Panc1 (cell line): ENCODE measurements around the gene TNFSF13. TPM values are rescaled to one million over a fixed set of nuclear protein-coding genes. Genes with fewer than 3 reads are reported as not detected.

ENCODE experiments used
- ATAC-seq: fragments of 200-7000 bp; cut with Tn5 transposase; 2 replicates; pipeline ENCODE4 v1.9.1; 2020; ENCODE audit warnings: mild to moderate bottlenecking, moderate library complexity
- Bru-seq: library from RNA; stranded (reverse); fragments of 400-500 nt; gene quantifications from one replicate; lab custom pipeline; 2021; lab: Mats Ljungman, UMichigan
- BruChase-seq, 2 experiments: library from RNA; stranded (reverse); fragments of 400-500 nt; gene quantifications; one replicate each; lab custom pipeline; 2021; lab: Mats Ljungman, UMichigan
- BruUV-seq: library from RNA; stranded (reverse); fragments of 400-500 nt; replicated peaks from 2 replicates; lab custom pipeline; 2021; lab: Mats Ljungman, UMichigan
- CTCF ChIA-PET: fragments of 300-600 bp; sonication (Branson Sonifier 250); formaldehyde crosslinking; loops from one replicate; lab custom pipeline; 2022; ENCODE audit warnings: antibody characterized with exemption; lab: Charles Lee
- POLR2A ChIA-PET: fragments of 300-600 bp; sonication (Branson Sonifier 250); formaldehyde crosslinking; loops from one replicate; lab custom pipeline; 2022; ENCODE audit warnings: antibody characterized with exemption; lab: Charles Lee
- DNase-seq: peaks from one replicate; pipeline ENCODE4 v3.0.0-alpha.2; 2010; ENCODE audit warnings: low read depth, low spot score
- H3K27ac ChIP-seq: 2 replicates; pipeline ENCODE4 v1.5.1; 2011; ENCODE audit warnings: mild to moderate bottlenecking, low read length, inconsistent platforms
- H3K27me3 ChIP-seq: fragments of 200-500 bp; sonication (Bioruptor generic); 2 replicates; pipeline ENCODE4 v1.6.0; 2014; ENCODE audit warnings: low read length, inconsistent platforms; ENCODE audit not compliant: control insufficient read depth, insufficient read depth
- H3K36me3 ChIP-seq: fragments of 200-500 bp; sonication (Bioruptor generic); 2 replicates; pipeline ENCODE4 v1.5.1; 2014; ENCODE audit warnings: inconsistent platforms, mild to moderate bottlenecking, low read length, moderate library complexity; ENCODE audit not compliant: control insufficient read depth, insufficient read depth
- H3K4me1 ChIP-seq: 2 replicates; pipeline ENCODE4 v1.5.1; 2011; ENCODE audit warnings: inconsistent platforms, mild to moderate bottlenecking, low read length, moderate library complexity; ENCODE audit not compliant: control insufficient read depth, insufficient read depth
- H3K4me3 ChIP-seq, 2 experiments: 2 replicates each; pipeline ENCODE4 v1.5.1; 2011 to 2012; ENCODE audit warnings: low read depth in 2 of 2, low read length in 2 of 2, mild to moderate bottlenecking in 2 of 2, inconsistent platforms in 1 of 2, moderate library complexity in 1 of 2
- H3K9me3 ChIP-seq: fragments of 200-500 bp; sonication (Bioruptor generic); 2 replicates; pipeline ENCODE4 v1.5.1; 2014; ENCODE audit warnings: low read depth, mild to moderate bottlenecking, inconsistent platforms, low read length, moderate library complexity; ENCODE audit not compliant: control insufficient read depth, insufficient read depth
- POLR2AphosphoS5 ChIP-seq: IDR thresholded peaks from 2 replicates; pipeline ENCODE4 v1.6.1; 2012; ENCODE audit warnings: mild to moderate bottlenecking, low read depth, low read length, moderate library complexity
- SIN3A ChIP-seq: IDR thresholded peaks from 2 replicates; pipeline ENCODE4 v1.6.1; 2012; ENCODE audit warnings: low read depth, mild to moderate bottlenecking, low read length, moderate library complexity, borderline replicate concordance; ENCODE audit not compliant: insufficient read depth
- TCF7L2 ChIP-seq: IDR thresholded peaks from 2 replicates; pipeline ENCODE4 v1.6.1; 2011; ENCODE audit warnings: mild to moderate bottlenecking, low read depth, low read length, inconsistent platforms
- in situ Hi-C: cut with HindIII; loops from 2 replicates; pipeline ENCODE4 v1.10.0; 2016; ENCODE audit warnings: low sequenced_read_pairs, low pct_unique_long_range_greater_than_20kb
- intact Hi-C: fragments of 100-400 bp; cut with micrococcal nuclease; formaldehyde crosslinking; loops from one replicate; pipeline ENCODE4 v1.10.0; 2022; ENCODE audit not compliant: unreplicated experiment
- long read RNA-seq: library from polyadenylated mRNA; unstranded; transcript quantifications from one replicate; pipeline ENCODE4 v2.0.0, GENCODE V29; 2021; ENCODE audit not compliant: unreplicated experiment
- polyA plus RNA-seq: library from polyadenylated mRNA; unstranded; fragments of >200 nt; gene quantifications from one replicate; pipeline ENCODE4 v1.2.1, GENCODE V29; 2012; ENCODE audit warnings: missing spikeins; ENCODE audit not compliant: insufficient read length
- total RNA-seq: library from RNA; stranded (reverse); gene quantifications from one replicate; pipeline ENCODE4 v1.2.1, GENCODE V29; 2021; ENCODE audit not compliant: unreplicated experiment
- TF ChIP-seq, protein P1 (sequence below), 2 experiments: IDR thresholded peaks; 2 replicates each; pipeline ENCODE4 v1.6.1; 2011 to 2012; ENCODE audit warnings: low read depth in 2 of 2, control low read depth in 1 of 2, low read length in 1 of 2, mild to moderate bottlenecking in 1 of 2, moderate library complexity in 1 of 2; ENCODE audit not compliant: insufficient read depth in 1 of 2
- TF ChIP-seq, protein P2 (sequence below): fragments of 450-650 bp; IDR thresholded peaks from 2 replicates; pipeline ENCODE4 v1.5.1; 2017; ENCODE audit warnings: mild to moderate bottlenecking

The TNFSF13 gene, protein sequence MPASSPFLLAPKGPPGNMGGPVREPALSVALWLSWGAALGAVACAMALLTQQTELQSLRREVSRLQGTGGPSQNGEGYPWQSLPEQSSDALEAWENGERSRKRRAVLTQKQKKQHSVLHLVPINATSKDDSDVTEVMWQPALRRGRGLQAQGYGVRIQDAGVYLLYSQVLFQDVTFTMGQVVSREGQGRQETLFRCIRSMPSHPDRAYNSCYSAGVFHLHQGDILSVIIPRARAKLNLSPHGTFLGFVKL
- total RNA-seq, result 2.3 TPM
- polyA plus RNA-seq, result 3.1 TPM
- Bru-seq, nascent RNA, result percentile 24 among the genes with signal in this experiment
- percentile 42 among the genes with signal in this experiment for BruChase-seq, experiment 1, labeled RNA remaining after a 2-hour chase
- BruChase-seq, experiment 2, labeled RNA remaining after a 6-hour chase, result percentile 43 among the genes with signal in this experiment
- long read RNA-seq, partial matches to known transcripts, result 0 of 3 reads
- long read RNA-seq, other reads (novel, unspliced or antisense), result 1 of 3 reads

DNA sequence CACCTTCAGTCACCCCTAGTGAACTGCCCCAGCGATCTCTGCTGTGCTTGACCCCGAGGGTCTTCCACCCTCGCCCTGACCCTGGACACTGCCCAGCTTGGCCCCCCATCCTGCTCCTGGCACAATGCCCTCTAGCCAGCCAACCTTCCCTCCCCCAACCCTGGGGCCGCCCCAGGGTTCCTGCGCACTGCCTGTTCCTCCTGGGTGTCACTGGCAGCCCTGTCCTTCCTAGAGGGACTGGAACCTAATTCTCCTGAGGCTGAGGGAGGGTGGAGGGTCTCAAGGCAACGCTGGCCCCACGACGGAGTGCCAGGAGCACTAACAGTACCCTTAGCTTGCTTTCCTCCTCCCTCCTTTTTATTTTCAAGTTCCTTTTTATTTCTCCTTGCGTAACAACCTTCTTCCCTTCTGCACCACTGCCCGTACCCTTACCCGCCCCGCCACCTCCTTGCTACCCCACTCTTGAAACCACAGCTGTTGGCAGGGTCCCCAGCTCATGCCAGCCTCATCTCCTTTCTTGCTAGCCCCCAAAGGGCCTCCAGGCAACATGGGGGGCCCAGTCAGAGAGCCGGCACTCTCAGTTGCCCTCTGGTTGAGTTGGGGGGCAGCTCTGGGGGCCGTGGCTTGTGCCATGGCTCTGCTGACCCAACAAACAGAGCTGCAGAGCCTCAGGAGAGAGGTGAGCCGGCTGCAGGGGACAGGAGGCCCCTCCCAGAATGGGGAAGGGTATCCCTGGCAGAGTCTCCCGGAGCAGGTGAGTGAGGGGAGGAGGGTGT is at the start of gene TNFSF13:
Gene TNFSF13 (plus strand): TSS at position 207 of the 776 bp plus-strand sequence. CDS start 290 bp downstream, at position 497.
- no peak for ATAC-seq
- ChIA-PET POLR2A (no interaction called here), CTCF (no interaction called here)
- Histone ChIP-seq H3K27ac (peak within 1 kb of the TSS; percentile 76), H3K36me3 (peaks cover 4% of the 10 kb centered on the region; the same call in 1 of the 2 replicates), H3K27me3 (no peaks in the 10 kb centered on the region), H3K4me3 (peak within 1 kb of the TSS in 1 of 2 experiments; percentile 23; a peak in 2 of 4 replicates), H3K4me1 (peaks cover 30% of the 10 kb centered on the region), H3K9me3 (no peaks in the 10 kb centered on the region)
- intact Hi-C loops, result no loop called here
- no TSS peak for BruUV-seq
- TF ChIP-seq TCF7L2 (no peak), SIN3A (no peak), POLR2AphosphoS5 (no peak)
- TF ChIP-seq, protein P1, sequence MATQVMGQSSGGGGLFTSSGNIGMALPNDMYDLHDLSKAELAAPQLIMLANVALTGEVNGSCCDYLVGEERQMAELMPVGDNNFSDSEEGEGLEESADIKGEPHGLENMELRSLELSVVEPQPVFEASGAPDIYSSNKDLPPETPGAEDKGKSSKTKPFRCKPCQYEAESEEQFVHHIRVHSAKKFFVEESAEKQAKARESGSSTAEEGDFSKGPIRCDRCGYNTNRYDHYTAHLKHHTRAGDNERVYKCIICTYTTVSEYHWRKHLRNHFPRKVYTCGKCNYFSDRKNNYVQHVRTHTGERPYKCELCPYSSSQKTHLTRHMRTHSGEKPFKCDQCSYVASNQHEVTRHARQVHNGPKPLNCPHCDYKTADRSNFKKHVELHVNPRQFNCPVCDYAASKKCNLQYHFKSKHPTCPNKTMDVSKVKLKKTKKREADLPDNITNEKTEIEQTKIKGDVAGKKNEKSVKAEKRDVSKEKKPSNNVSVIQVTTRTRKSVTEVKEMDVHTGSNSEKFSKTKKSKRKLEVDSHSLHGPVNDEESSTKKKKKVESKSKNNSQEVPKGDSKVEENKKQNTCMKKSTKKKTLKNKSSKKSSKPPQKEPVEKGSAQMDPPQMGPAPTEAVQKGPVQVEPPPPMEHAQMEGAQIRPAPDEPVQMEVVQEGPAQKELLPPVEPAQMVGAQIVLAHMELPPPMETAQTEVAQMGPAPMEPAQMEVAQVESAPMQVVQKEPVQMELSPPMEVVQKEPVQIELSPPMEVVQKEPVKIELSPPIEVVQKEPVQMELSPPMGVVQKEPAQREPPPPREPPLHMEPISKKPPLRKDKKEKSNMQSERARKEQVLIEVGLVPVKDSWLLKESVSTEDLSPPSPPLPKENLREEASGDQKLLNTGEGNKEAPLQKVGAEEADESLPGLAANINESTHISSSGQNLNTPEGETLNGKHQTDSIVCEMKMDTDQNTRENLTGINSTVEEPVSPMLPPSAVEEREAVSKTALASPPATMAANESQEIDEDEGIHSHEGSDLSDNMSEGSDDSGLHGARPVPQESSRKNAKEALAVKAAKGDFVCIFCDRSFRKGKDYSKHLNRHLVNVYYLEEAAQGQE (IDR thresholded peaks at IDR 0.05; ENCODE audit: insufficient read depth in 1 of 2, low read depth in 2 of 2, low read length in 1 of 2), result no peak
- TF ChIP-seq, protein P2, sequence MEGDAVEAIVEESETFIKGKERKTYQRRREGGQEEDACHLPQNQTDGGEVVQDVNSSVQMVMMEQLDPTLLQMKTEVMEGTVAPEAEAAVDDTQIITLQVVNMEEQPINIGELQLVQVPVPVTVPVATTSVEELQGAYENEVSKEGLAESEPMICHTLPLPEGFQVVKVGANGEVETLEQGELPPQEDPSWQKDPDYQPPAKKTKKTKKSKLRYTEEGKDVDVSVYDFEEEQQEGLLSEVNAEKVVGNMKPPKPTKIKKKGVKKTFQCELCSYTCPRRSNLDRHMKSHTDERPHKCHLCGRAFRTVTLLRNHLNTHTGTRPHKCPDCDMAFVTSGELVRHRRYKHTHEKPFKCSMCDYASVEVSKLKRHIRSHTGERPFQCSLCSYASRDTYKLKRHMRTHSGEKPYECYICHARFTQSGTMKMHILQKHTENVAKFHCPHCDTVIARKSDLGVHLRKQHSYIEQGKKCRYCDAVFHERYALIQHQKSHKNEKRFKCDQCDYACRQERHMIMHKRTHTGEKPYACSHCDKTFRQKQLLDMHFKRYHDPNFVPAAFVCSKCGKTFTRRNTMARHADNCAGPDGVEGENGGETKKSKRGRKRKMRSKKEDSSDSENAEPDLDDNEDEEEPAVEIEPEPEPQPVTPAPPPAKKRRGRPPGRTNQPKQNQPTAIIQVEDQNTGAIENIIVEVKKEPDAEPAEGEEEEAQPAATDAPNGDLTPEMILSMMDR, result no peak
- in situ Hi-C loops, result no loop called here
- DNase-seq, result no peak

DNA sequence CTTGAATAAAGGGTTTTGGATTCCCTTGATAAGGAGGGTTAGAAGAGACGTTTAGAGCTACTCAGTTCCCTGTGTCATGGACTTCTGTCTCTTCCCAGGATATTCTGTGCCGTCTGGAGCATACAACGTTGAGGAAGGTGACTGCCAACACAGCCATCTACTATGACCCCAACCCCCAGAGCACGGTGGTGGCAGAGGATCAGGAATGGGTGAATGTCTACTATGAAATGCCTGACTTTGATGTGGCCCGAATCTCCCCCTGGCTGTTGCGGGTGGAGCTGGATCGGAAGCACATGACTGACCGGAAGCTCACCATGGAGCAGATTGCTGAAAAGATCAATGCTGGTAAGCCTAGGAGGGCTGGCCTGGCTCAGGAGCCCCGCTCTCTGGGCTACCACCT is 49.7 kb upstream of the TNFSF13 start:
- in situ Hi-C loops, result no loop called here
- no peak for ATAC-seq
- BruUV-seq, result no TSS peak
- DNase-seq, result no peak
- intact Hi-C loops, result no loop called here
- H3K4me3 ChIP-seq, result no peak overlapping the region
- H3K27ac ChIP-seq, result no peak overlapping the region
- TF ChIP-seq, protein P2, result no peak
- TF ChIP-seq, protein P1 (IDR thresholded peaks at IDR 0.05; ENCODE audit: insufficient read depth in 1 of 2, low read depth in 2 of 2, low read length in 1 of 2), result no peak
- TF ChIP-seq SIN3A (no peak), POLR2AphosphoS5 (no peak), TCF7L2 (no peak)
- no peaks in the 10 kb centered on the region for H3K4me1 ChIP-seq
- no peaks in the 10 kb centered on the region for H3K9me3 ChIP-seq
- H3K27me3 ChIP-seq, result no peaks in the 10 kb centered on the region
- H3K36me3 ChIP-seq, result peaks cover 20% of the 10 kb centered on the region
- POLR2A ChIA-PET, result no interaction called here
- CTCF ChIA-PET, result interaction anchor here (0.6 to 1.2 kb wide), 2 partner anchors 21 to 52 kb away, joined by 3 read pairs; no protein-coding TSS in a partner anchor
